Cardiac fibroblast (primary cell): ENCODE data around the gene RPL3.

ENCODE experiments used
- DNase-seq, 2 donors: peaks; one replicate each; pipeline versions ENCODE4 v3.0.0 to v3.0.0-alpha.2; 2010; ENCODE audit warnings: low read depth in 2 of 2
- H3K4me3 ChIP-seq, 2 donors: replicated peaks in 1 of 2; 1 replicate in 1 of 2; 2 replicates in 1 of 2; pipeline ENCODE4 v1.5.1; 2011; ENCODE audit warnings: low read depth in 2 of 2, low read length in 2 of 2, mild to moderate bottlenecking in 2 of 2, moderate library complexity in 1 of 2
- TF ChIP-seq, protein P1 (sequence below): IDR thresholded peaks from one replicate; pipeline ENCODE4 v1.5.1; 2011; ENCODE audit warnings: low read depth, mild to moderate bottlenecking, low read length, inconsistent platforms

The RPL3 gene

GRCh38 chr22:39298241-39298987, 21.0 kb downstream of the RPL3 start:
- DNase-seq, result peak in 1 of 2 donors; percentile 25
- no peak overlapping the region for H3K4me3 ChIP-seq
- TF ChIP-seq, protein P1, sequence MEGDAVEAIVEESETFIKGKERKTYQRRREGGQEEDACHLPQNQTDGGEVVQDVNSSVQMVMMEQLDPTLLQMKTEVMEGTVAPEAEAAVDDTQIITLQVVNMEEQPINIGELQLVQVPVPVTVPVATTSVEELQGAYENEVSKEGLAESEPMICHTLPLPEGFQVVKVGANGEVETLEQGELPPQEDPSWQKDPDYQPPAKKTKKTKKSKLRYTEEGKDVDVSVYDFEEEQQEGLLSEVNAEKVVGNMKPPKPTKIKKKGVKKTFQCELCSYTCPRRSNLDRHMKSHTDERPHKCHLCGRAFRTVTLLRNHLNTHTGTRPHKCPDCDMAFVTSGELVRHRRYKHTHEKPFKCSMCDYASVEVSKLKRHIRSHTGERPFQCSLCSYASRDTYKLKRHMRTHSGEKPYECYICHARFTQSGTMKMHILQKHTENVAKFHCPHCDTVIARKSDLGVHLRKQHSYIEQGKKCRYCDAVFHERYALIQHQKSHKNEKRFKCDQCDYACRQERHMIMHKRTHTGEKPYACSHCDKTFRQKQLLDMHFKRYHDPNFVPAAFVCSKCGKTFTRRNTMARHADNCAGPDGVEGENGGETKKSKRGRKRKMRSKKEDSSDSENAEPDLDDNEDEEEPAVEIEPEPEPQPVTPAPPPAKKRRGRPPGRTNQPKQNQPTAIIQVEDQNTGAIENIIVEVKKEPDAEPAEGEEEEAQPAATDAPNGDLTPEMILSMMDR, result no peak

- peak in 1 of 2 donors; percentile 34 for DNase-seq
- no peak overlapping the region for H3K4me3 ChIP-seq
These were observed 21.8 kb downstream of the RPL3 start for GRCh38 chr22:39297490-39298240.

GRCh38 chr22:39296981-39297489, 22.4 kb downstream of the RPL3 start:
- no peak overlapping the region for H3K4me3 ChIP-seq
- DNase-seq, result peak in 1 of 2 donors; percentile 60

More at GRCh38 chr22:39297490-39298240, 21.8 kb downstream of the RPL3 start:
- TF ChIP-seq, protein P1, result no peak

GRCh38 chr22:39296535-39296934, 22.9 kb downstream of the RPL3 start:
- TF ChIP-seq, protein P1, result no peak
- H3K4me3 ChIP-seq, result no peak overlapping the region
- no peak for DNase-seq

More at GRCh38 chr22:39296981-39297489, 22.4 kb downstream of the RPL3 start:
- TF ChIP-seq, protein P1, result no peak

- DNase-seq, result no peak
- H3K4me3 ChIP-seq, result no peak overlapping the region
- TF ChIP-seq, protein P1, result no peak
These were observed 24.6 kb downstream of the RPL3 start for GRCh38 chr22:39294571-39295468.

GRCh38 chr22:39293766-39294368, 25.6 kb downstream of the RPL3 start:
- DNase-seq, result no peak
- TF ChIP-seq, protein P1, result no peak
- no peak overlapping the region for H3K4me3 ChIP-seq
